ENCODE results near the gene OR13C8.
"Not testable (repeated sequence)": the region's sequence is repeated elsewhere in the genome, so short reads cannot be mapped to it uniquely, and the experiment has no call there.

The OR13C8 gene

GRCh38 chr9:104568868-104569267, at the start of gene OR13C8:
Gene OR13C8 (plus strand): TSS chr9:104569168. CDS start chr9:104569168, 0 bp downstream.
- no peak for DNase-seq

GRCh38 chr9:104520241-104520640, 48.7 kb upstream of the OR13C8 start:
- DNase-seq, result not testable (repeated sequence)

- no peak for DNase-seq
Observed at GRCh38 chr9:104527109-104527508, 41.9 kb upstream of the OR13C8 start, which contains the start of gene OR13C4. Gene OR13C4 (minus strand): TSS chr9:104527209. CDS start chr9:104527209, 0 bp downstream.

GRCh38 chr9:104536756-104537155, 32.2 kb upstream of the OR13C8 start, which contains the start of gene OR13C3:
Gene OR13C3 (minus strand): TSS chr9:104536856. CDS start chr9:104536723, 133 bp downstream.
- no peak for DNase-seq

GRCh38 chr9:104539275-104539674, 29.7 kb upstream of the OR13C8 start:
- DNase-seq, result no peak

- DNase-seq, result no peak
Observed at GRCh38 chr9:104544644-104545043, 24.3 kb upstream of the OR13C8 start.

- DNase-seq, result no peak
Observed at GRCh38 chr9:104553261-104553660, 15.7 kb upstream of the OR13C8 start.

GRCh38 chr9:104555521-104555920, 13.4 kb upstream of the OR13C8 start:
- no peak for DNase-seq

- no peak for DNase-seq
Observed at GRCh38 chr9:104556830-104557634, 11.9 kb upstream of the OR13C8 start.

- DNase-seq, result no peak
Observed at GRCh38 chr9:104564358-104564757, 4.6 kb upstream of the OR13C8 start.

GRCh38 chr9:104572612-104573011, 3.6 kb downstream of the OR13C8 start:
- no peak for DNase-seq

GRCh38 chr9:104575456-104575855, 6.5 kb downstream of the OR13C8 start:
- no peak for DNase-seq

- no peak for DNase-seq
Observed at GRCh38 chr9:104577263-104577662, 8.3 kb downstream of the OR13C8 start.

- DNase-seq, result no peak
Observed at GRCh38 chr9:104580562-104580961, 11.6 kb downstream of the OR13C8 start.

GRCh38 chr9:104586496-104587180, 17.7 kb downstream of the OR13C8 start:
- DNase-seq, result no peak

GRCh38 chr9:104589626-104590025, 20.7 kb downstream of the OR13C8 start:
- no peak for DNase-seq

GRCh38 chr9:104598749-104599148, 29.8 kb downstream of the OR13C8 start:
- DNase-seq, result not testable (repeated sequence)

GRCh38 chr9:104599313-104599712, 30.3 kb downstream of the OR13C8 start, which contains the start of gene OR13C5:
Gene OR13C5 (minus strand): TSS chr9:104599413. CDS start chr9:104599413, 0 bp downstream.
- DNase-seq, result not testable (repeated sequence)

GRCh38 chr9:104604801-104605200, 35.8 kb downstream of the OR13C8 start:
- DNase-seq, result no peak

GRCh38 chr9:104605527-104605926, 36.6 kb downstream of the OR13C8 start, which contains the start of gene OR13C2:
Gene OR13C2 (minus strand): TSS chr9:104605627. CDS start chr9:104605627, 0 bp downstream.
- DNase-seq, result not testable (repeated sequence)

- DNase-seq, result no peak
Observed at GRCh38 chr9:104606152-104606551, 37.2 kb downstream of the OR13C8 start.

GRCh38 chr9:104608336-104608735, 39.4 kb downstream of the OR13C8 start:
- no peak for DNase-seq

- no peak for DNase-seq
Observed at GRCh38 chr9:104611213-104611612, 42.2 kb downstream of the OR13C8 start.

- no peak for DNase-seq
Observed at GRCh38 chr9:104617418-104617817, 48.5 kb downstream of the OR13C8 start.
